DMS114 treated with DMSO at 0.1 percent for 48 hours (cell line): Measurements from ENCODE around the gene CAMP.
"Not testable (repeated sequence)": the region's sequence is repeated elsewhere in the genome, so short reads cannot be mapped to it uniquely, and the experiment has no call there.

Source experiments
- DNase-seq: peaks from one replicate; lab custom pipeline; 2025; ENCODE audit not compliant: unreplicated experiment; lab: John Stamatoyannopoulos, UW

CAMP gene

DNA sequence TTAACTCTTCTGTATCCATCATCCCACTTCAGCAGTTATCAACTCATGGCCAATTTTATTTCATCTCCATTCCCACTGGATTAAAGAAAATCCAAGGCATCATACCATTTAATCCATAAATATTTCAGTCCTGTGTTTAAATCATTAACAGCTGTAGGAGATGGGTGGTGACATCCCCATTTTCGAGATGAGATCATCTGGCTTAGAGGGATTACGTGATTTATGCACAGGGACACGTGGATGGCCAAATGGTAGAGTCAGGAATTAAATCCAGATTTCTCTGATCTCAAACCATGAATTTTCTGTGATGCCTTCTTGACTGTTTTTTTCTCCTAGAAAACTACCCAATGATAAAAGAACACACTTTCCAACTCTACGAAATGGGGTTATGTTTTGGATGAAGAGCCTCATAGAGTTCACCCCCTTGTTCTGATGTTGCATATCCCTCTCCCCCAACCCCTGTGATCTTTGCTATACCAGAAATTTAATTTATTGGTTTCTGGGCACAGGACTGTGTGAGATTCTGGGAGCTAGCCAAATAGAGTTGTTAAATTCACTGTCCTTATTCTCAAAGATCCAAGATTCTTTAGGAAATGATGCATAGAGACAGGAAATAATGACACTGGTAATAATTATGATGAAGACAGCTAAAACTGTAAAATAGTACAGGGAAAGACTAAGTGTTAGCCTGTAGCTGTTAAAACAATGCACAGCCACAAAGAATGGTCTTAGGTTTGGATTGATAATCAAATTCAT, 25.0 kb downstream of the CAMP start:
- DNase-seq, result no peak

DNA sequence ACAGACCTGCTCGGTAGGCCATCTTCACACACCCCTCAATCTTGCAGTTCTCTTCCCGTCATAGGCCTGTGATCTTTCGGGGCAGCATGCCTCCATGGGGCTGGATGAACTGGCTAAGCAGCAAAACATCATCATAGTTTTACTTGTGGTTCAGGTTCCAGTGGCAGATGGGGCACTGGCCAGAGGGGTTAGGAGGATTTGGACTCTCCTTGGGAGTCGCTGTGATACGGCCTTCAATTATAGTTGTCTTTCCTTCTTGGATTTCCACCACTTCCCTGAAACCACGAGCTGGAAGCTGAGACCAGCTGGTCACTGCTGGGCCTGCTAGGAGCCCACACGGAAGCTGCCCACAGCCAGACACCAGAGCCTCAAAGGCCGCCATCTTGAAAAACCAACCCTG, 33.3 kb downstream of the CAMP start:
- no peak for DNase-seq

DNA sequence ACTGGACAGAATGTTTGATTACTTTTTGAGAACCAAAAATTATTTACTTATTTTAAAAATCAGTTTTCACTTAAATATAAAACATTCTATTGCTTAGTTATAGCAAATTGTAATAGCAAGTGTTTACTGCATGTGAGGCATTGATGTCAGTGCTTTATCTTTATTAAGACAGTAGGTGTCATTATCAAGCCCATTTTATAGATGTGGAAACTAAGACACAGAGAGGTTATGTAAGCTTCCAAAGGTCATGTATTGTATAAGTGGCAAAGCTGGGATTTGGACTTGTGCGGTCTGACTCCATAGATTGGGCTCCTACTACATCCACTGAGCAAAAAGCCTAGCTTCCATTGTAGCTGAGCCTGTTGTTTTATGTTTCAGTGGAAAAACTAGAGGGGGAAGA, 35.2 kb downstream of the CAMP start:
- DNase-seq, result no peak

DNA sequence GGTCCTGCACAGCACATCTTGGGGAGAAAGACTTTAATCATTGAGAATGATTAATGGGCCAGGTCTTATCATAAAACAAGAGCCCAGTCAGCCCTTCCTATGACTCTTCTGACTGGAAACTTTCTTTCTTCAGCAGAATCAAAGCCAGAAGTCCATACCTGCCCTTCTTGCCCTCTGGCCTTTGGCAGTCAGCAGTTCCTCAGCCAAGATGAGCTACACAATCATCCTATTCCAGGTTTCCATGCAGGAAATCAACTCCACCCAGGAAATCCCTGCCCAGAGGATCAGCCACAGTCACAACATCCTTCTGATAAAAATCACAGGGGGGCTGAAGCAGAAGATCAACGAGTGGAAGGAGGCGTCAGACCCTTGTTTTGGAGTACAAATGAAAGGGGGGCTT, 44.5 kb downstream of the CAMP start:
- no peak for DNase-seq

DNA sequence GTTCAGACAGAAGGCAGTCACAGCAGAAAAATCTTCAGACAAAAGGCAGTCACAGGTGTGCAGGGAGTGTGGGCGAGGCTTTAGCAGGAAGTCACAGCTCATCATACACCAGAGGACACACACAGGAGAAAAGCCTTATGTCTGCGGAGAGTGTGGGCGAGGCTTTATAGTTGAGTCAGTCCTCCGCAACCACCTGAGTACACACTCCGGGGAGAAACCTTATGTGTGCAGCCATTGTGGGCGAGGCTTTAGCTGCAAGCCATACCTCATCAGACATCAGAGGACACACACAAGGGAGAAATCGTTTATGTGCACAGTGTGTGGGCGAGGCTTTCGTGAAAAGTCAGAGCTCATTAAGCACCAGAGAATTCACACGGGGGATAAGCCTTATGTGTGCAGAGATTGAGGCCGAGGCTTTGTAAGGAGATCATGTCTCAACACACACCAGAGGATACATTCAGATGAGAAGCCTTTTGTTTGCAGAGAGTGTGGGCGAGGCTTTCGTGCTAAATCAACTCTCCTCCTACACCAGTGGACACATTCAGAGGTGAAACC, 45.2 kb downstream of the CAMP start:
- no peak for DNase-seq

DNA sequence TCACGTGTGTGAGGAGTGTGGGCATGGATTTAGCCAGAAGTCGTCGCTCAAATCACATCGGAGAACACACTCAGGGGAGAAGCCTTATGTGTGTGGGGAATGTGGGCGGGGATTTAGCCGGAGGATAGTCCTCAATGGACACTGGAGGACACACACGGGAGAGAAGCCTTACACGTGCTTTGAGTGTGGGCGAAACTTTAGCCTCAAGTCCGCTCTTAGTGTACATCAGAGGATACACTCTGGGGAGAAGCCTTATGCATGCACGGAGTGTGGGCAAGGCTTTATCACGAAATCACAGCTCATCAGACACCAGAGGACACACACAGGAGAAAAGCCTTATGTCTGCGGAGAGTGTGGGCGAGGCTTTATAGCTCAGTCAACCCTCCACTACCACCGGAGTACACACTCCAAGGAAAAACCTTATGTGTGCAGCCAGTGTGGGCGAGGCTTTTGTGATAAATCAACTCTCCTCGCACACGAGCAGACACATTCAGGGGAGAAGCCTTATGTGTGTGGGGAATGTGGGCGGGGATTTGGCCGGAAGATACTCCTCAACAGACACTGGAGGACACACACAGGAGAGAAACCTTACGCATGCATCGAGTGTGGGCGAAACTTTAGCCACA, 45.8 kb downstream of the CAMP start:
- no peak for DNase-seq

DNA sequence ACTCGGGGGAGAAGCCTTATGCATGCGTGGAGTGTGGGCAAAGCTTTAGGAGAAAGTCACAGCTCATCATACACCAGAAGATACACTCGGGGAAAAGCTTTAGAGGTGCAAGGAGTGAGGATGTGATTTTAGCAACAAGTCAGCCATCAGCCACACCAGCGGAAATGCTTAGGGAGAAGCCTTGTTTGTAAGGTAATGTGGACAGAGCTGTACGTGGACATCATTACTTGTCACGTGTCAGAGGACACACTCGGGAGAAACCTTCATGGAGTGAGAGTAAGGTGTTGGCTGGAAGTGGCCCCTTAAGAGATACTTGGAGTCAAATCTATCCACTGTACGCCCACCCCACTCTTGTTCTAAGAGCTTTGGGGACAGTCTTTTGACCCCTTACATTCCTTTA, 46.3 kb downstream of the CAMP start:
- DNase-seq, result no peak

DNA sequence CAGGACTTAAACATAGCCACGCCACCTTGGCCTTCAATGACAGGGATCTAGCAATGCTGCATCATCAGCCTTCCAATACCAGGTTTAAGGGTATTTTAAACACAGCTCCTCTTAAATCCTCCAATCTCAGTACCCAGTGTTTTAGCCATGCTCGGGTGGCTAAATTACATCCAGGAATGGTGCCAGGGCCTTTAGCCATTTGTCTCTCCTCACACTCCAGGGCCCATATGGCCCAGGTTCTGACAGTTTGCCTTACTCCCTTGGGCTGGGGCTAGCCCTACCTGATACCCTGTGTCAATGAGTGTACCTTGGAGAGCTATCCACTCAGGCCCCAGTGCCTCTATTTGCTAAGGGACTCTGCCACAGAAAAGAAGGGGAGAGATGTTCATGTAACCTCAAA, 47.0 kb downstream of the CAMP start:
- no peak for DNase-seq

DNA sequence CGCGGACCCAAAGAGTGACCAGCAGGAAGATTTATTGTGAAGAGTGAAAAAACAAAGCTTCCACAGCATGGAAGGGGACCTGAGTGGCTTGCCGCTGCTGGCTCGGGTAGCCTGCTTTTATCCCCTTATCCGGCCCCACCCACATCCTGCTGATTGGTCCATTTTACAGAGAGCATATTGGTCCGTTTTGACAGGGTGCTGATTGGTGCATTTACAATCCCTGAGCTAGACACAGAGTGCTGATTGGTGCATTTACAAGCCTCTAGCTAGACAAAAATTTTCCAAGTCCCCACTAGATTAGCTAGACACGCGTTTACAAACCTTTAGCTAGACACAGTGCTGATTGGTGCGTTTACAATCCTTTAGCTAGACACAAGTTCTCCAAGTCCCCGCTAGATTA, 47.9 kb downstream of the CAMP start:
- not testable (repeated sequence) for DNase-seq

DNA sequence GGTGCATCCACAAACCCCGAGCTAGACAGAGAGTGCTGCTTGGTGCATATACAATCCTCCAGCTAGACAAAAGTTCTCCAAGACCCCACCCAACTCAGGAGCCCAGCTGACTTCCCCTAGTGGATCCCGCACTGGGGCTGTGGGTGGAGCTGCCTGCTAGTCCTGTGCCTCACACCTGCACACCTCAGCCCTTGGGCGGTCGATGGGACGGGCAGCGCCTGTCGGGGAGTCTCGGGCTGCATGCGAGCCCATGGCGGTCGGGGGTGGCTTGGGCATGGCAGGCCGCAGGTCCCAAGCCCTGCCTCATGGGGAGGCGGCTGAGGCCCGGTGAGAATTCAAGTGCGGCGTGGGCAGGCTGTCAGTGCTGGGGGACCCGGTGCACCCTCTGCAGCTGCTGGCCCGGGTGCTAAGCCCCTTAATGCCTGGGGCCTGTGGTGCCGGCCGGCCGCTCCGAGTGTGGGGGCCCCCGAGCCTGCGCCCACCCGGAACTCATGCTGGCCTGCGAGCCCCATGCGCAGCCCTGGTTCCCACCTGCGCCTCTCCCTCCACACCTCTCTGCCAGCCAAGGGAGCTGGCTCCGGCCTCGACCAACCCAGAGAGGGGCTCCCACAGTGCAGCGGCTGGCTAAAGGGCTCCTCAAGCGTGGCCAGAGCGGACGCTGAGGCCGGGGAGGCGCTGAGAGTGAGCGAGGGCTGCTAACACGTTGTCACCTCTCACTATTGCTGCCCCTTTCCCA, 48.6 kb downstream of the CAMP start:
- DNase-seq, result no peak

DNA sequence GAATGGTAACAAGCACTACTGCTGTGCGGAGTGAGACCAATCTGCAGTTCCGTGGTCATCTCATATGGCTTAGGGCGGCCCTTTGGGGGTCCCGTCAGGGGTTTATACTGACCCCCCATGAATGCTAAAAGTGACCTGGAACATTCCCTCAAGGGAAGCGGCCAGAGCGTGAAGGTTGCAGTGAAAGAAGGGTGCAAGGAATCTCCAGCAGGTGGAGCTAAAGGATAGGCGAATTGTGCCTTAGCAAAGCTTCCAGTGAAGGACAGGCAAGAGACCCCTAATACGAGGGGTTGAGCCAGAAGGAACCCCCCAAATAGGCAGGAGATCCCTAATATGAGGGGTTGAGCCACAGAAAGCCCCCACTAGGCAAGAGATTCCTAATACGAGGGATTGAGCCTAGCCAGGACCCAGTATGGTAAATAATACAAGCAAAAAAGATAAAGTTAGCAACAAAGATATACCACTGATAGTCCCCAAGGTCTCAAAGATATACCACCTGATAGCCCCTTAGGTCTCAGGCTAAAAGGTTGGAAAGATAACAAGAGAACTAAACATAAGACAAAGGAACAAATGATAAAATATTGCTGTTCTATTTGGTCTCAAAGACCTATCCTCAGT, 50.4 kb downstream of the CAMP start:
- peak; percentile 68 for DNase-seq

DNA sequence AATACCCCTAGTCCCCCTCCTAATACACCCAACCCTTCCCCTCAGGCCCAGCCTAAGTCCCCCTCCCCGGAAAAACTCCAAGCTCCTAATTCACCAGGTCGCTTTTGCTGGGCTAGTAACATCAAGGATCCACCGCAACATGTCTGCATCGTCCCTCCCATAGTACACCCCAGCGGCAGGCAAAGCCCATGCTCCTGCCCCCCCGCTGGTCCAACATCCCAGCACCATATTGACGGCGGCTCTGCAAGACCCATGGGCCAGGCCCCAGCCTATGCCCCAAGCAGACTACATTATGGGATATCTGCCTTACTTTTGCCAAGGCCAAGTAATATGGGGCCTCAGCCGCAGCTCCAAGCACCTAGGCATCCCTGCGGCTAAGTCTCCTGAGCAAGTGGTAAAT, 51.2 kb downstream of the CAMP start:
- no peak for DNase-seq
